ENCODE data around the gene ARL3. TPM values are rescaled to one million over a fixed set of nuclear protein-coding genes. Genes with fewer than 3 reads are reported as not detected.

Gene ARL3, protein sequence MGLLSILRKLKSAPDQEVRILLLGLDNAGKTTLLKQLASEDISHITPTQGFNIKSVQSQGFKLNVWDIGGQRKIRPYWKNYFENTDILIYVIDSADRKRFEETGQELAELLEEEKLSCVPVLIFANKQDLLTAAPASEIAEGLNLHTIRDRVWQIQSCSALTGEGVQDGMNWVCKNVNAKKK
- polyA plus RNA-seq = 49.8 and 50.7 TPM in 2 replicates

DNA sequence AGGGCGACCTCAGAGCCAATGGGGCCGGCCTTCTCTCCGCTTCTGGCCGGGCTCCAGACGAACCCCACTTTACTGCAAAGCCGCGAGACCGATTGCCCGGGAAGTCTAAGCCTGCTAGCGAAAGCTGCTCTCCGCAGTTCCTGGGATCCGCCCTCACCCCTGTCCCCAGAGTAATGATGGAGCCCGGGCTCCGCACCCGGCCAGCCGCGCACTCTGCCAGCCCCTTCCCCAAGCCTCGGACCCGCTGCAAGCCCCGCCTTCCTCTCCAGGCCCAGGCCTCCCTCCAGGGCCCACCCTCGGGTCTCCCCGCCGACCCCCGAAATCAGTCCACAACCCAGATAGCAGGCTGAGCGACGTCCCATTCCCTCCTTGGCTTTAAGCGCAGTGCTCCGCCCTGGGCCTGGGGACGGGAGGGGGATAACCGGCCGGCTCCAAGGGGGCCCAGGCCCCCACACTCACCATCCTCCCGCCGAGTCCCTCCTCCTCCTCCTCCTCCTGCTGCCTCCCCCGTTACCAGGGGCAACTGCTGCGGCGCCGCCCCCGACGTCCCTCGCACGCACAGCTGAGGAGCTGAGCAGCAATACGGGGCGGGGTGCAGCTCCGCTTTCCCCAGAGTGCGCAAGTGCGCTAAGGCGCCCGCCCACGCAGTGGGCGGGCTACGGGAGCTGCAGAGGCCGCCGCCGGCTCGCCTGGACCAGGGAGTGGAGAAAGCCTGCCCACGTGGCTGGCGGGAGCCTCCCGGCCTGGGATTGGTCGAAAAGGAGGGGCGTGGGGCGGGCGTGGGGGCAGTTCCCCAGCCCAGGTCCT, at the start of gene ARL3:
ARL3 (minus strand) TSS at position 584 of the 807 bp plus-strand sequence; CDS start at position 462, 122 bp downstream.

DNA sequence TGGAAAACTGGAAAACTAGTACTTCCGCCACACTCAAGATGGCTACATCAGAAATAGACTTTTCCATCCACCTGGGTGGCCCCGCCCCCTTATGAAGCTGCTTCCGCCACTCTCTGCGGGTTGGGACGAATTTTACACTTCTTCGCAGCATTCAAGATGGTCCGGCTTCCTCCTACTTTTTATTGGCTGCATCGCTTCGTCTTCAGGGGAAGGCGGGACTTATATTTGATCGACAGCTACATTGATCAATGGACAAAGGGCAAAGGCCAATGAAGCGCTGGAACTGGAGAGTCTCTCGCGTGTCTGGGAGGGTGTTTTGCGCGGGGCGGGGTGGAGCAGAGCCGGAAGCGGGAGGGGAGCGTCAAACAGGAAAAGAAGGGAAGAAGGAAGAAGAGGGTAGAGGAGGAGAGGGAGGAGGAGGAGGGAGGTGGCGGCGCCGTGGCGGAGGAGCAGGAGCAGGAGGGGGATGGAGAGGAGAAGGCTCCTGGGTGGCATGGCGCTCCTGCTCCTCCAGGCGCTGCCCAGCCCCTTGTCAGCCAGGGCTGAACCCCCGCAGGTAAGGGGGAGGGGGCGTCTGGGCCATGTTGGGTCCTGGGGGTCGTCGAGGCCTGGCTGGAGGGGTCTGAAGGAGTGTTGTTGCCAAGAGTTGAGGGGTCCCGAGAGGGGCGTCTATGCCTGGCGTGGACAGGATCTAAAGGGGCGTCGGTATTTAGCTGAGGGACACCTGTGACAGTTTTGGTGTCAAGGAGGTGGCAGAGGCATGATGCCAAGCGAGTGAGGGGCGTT, 29.6 kb upstream of the ARL3 start, which contains the start of gene WBP1L:
WBP1L (plus strand) TSS at position 361 of the 786 bp plus-strand sequence; CDS start at position 467, 106 bp downstream.

DNA sequence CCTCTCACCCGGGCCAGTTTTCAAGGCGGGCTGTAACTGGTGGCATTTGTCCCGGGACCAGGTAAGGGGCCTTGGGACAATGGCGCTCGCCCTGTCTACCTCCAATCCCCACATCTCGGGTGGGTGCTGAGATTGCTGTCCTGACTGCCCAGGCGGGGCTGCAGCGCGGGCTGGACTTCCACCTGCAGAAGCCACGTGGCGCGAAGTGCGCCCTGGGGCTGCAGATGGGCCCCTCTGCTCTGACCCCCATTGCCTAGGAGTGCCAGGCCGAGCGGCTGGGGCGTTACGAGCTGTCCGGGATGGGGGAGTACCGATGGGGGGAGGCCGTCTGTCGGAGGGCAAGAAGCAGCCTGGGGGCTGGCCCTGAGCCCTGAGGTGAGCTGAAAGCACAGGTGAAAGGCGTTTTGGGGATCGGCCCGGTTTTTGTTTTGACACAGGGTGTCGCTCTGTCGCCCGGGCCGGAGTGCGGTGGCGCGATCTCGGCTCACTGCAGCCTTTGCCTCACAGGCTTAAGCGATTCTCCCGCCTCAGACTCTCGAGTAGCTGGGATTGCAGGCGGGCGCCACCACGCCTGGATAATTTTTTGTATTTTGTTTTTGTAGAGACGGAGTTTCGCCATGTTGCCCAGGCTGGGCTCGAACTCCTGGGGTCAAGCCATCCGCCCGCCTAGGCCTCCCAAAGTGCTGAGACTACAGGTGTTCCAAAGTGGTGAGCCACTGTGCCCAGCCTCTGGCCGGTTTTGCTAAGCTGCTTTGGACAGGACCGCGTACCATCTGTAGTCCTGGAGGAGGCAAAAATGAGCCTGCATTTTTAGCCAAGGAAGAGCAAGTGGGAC, 641 bp upstream of the ARL3 start, which contains the start of gene SFXN2:
SFXN2 (plus strand) TSS at position 16 of the 835 bp plus-strand sequence. CDS start 12,001 bp downstream, outside the sequence.

DNA sequence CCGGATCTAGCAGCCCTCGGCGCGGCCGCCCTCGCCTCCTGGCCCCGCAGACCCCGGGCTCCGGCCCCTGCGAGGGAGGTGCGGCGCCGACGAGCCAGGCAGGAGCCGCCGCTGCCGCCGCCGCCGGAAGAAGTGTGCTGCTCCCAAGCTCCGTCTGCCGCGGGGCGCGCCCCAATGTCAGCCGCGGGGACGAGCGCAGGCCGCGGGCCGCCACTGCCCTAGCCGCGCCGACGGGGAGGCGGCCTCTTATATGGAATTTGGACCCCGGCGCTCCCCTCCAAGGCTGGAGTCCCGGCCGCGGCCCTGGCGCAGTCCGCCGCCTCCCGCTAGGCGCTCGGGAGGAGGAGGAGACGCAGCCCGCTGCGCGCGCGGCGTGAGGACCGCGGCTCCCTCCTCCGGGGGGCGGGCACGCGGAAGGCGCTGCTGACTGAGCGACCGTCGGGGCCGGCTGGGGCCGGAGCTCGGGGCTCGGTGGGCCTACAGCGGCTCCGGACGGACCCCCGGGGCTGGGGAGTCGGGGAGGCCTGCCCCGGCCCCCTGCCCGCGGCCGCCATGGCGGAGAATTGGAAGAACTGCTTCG, 70.0 kb downstream of the ARL3 start, which contains the start of gene TRIM8:
TRIM8 (plus strand) TSS at position 414 of the 580 bp plus-strand sequence; CDS start at position 553, 139 bp downstream.

Other genes with a start within 250 kb of the ARL3 start
- gene ACTR1A, start 211.7 kb downstream of the ARL3 start, polyA plus RNA-seq = 94.0 and 138 TPM in 2 replicates
- 0.47 and 0.94 TPM in 2 replicates for gene SUFU, start 210.4 kb downstream of the ARL3 start, polyA plus RNA-seq
- gene TRIM8, start 69.9 kb downstream of the ARL3 start, polyA plus RNA-seq = 25.4 and 27.6 TPM in 2 replicates
- gene SFXN2, start 239 bp upstream of the ARL3 start, polyA plus RNA-seq = 0.15 and 0.20 TPM in 2 replicates
- 6.7 and 7.3 TPM in 2 replicates for gene WBP1L, start 29.6 kb upstream of the ARL3 start, polyA plus RNA-seq
- not detected in 2 replicates for gene CYP17A1, start 123.0 kb upstream of the ARL3 start, polyA plus RNA-seq
- gene BORCS7, start 139.9 kb upstream of the ARL3 start, polyA plus RNA-seq = 91.2 and 93.4 TPM in 2 replicates
- gene AS3MT, start 155.1 kb upstream of the ARL3 start, polyA plus RNA-seq = 0.59 and 7.1 TPM in 2 replicates
- gene CNNM2, start 203.9 kb upstream of the ARL3 start, polyA plus RNA-seq = 5.9 and 6.3 TPM in 2 replicates

Measured in Purkinje cell (primary cell).